Esophagus muscularis mucosa (tissue), 4 donors: Measurements from ENCODE around the gene GLB1L. TPM values are rescaled to one million over a fixed set of nuclear protein-coding genes. Genes with fewer than 3 reads are reported as not detected.
"Not testable (repeated sequence)": the region's sequence is repeated elsewhere in the genome, so short reads cannot be mapped to it uniquely, and the experiment has no call there.

ENCODE experiments used
- DNase-seq: peaks from one replicate; pipeline ENCODE4 v3.0.0-alpha.2; 2017; ENCODE audit errors: extremely low spot score
- H3K27ac ChIP-seq, 4 donors: fragments of 200-600 bp; sonication (generic); replicated peaks in 1 of 4; 1 replicate in 3 of 4; 2 replicates in 1 of 4; pipeline ENCODE4 v1.5.1; 2016 to 2019; ENCODE audit warnings: mild to moderate bottlenecking in 1 of 4
- H3K27me3 ChIP-seq, 4 donors: fragments of 200-600 bp; sonication (generic); one replicate each; pipeline versions ENCODE4 v1.5.1 to v1.6.0; 2016 to 2019
- H3K36me3 ChIP-seq, 4 donors: fragments of 200-600 bp; sonication (generic); one replicate each; pipeline ENCODE4 v1.5.1; 2016 to 2019
- H3K4me1 ChIP-seq, 4 donors: fragments of 200-600 bp; sonication (generic); one replicate each; pipeline ENCODE4 v1.5.1; 2016 to 2019
- H3K4me3 ChIP-seq, 4 donors: fragments of 200-600 bp; sonication (generic); 1 replicate in 2 of 4; 2 replicates in 2 of 4; pipeline ENCODE4 v1.5.1; 2016 to 2019; ENCODE audit warnings: mild to moderate bottlenecking in 4 of 4, moderate library complexity in 1 of 4
- H3K9me3 ChIP-seq, 4 donors: fragments of 200-600 bp; sonication (generic); 1 replicate in 3 of 4; 2 replicates in 1 of 4; pipeline ENCODE4 v1.5.1; 2016 to 2019
- EP300 ChIP-seq: sonication (generic); formaldehyde crosslinking; IDR thresholded peaks from one replicate; pipeline ENCODE4 v1.6.1; 2017; ENCODE audit warnings: antibody characterized with exemption
- POLR2A ChIP-seq: fragments of 450-650 bp; IDR thresholded peaks from one replicate; pipeline ENCODE4 v1.6.1; 2017; ENCODE audit warnings: antibody characterized with exemption, moderate library complexity, mild to moderate bottlenecking, low read depth
- POLR2AphosphoS5 ChIP-seq, 2 donors: sonication (generic); formaldehyde crosslinking; IDR thresholded peaks; one replicate each; pipeline ENCODE4 v1.6.1; 2017; ENCODE audit warnings: antibody characterized with exemption in 2 of 2
- WGBS: methylation state at CpG from one replicate; pipeline ENCODE4 v1.1.5; 2018; 5-methylcytosine and 5-hydroxymethylcytosine counted together
- intact Hi-C: fragments of 100-400 bp; cut with DNase I; formaldehyde crosslinking; loops from one replicate; pipeline ENCODE4 v1.15.1; 2023
- total RNA-seq, 4 donors: library from RNA; depleted of rRNA; stranded (reverse); fragments of >200 nt; gene quantifications; one replicate each; pipeline versions ENCODE4 v1.1.0 to v1.2.1, GENCODE V29; 2016
- TF ChIP-seq, protein P1 (sequence below), 3 experiments: fragments of 200-600 bp in 2 of 3; fragments of 450-650 bp in 1 of 3; sonication (generic) in 2 of 3; IDR thresholded peaks; one replicate each; pipeline ENCODE4 v1.5.1; 2017 to 2019; ENCODE audit warnings: antibody characterized with exemption in 3 of 3, mild to moderate bottlenecking in 2 of 3, moderate library complexity in 1 of 3

The GLB1L gene
- total RNA-seq, 4 donors from 2014 or later, result 3.3 to 6.4 (median 5.6) TPM

DNA sequence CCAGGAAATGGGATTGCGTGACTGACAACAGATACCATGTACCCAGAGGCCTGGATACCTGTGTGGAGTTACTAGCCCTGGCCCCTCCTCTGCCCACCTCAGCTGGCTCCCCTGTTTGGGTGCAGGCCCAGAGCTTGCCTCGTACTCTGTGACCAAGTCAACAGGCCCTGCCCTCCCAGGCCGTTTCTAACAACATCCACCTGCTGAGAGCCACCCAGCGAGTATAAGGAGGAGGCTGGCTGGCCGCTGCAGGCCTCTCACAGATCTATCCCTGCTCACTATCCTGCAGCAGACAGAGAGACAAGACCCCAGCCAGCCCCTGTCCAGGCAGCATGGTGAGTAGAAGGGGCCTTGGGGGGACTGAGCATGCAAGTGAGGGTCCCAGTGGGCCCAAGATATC is 21.0 kb upstream of the GLB1L start:
- Histone ChIP-seq H3K9me3 (no peaks in the 10 kb centered on the region), H3K4me1 (no peaks in the 10 kb centered on the region), H3K27me3 (peaks cover 0 to 11% (median 0%) of the 10 kb centered on the region in 4 donors), H3K4me3 (no peak overlapping the region), H3K27ac (no peak overlapping the region), H3K36me3 (no peaks in the 10 kb centered on the region)
- intact Hi-C loops, result no loop called here
- no peak for TF ChIP-seq POLR2A
- TF ChIP-seq, protein P1, sequence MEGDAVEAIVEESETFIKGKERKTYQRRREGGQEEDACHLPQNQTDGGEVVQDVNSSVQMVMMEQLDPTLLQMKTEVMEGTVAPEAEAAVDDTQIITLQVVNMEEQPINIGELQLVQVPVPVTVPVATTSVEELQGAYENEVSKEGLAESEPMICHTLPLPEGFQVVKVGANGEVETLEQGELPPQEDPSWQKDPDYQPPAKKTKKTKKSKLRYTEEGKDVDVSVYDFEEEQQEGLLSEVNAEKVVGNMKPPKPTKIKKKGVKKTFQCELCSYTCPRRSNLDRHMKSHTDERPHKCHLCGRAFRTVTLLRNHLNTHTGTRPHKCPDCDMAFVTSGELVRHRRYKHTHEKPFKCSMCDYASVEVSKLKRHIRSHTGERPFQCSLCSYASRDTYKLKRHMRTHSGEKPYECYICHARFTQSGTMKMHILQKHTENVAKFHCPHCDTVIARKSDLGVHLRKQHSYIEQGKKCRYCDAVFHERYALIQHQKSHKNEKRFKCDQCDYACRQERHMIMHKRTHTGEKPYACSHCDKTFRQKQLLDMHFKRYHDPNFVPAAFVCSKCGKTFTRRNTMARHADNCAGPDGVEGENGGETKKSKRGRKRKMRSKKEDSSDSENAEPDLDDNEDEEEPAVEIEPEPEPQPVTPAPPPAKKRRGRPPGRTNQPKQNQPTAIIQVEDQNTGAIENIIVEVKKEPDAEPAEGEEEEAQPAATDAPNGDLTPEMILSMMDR (IDR thresholded peaks at IDR 0.05), result no peak
- no peak for TF ChIP-seq POLR2AphosphoS5 (IDR thresholded peaks at IDR 0.05)
- no peak for TF ChIP-seq EP300
- no peak for DNase-seq
- 83% methylated on average over 4 of the region's 5 CpGs for WGBS

DNA sequence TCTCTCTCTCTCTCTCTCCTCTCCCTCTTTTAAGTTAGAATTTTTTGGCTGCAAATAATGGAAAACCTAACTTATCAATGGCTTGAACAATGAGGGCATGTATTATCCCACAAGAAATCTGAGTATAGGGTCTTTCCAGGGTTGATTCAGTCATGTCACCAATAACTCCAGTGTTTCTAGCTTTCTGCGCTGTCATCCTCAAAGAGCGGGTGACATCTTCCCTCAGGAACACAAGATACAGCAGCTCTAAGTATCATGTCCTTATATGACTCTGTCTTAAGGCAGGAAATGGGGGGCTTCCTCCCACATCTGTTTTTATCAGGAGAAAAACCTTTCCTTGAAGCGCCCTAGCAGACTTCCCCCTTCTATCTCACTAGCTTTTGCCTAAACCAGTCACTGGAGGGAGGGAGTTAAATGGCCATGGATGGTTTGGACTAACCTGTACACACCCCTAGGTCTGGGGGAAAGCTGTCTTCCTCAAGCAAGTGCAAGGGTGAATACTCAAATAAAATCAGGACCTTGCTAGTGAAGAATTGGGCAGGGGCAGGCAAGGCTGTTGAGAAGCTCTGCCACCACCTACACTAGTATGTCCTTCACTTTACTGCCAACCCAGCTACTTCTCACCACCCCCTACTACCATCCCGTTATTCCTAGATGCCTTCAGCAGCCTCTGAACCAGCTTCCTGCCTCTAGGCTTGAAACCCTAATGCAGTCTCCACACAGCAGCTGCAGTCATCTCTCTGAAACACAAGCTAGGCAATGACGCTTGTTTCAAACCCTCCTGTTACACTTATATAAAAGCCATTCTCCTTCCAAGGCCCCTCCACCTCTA is 16.0 kb upstream of the GLB1L start:
- no peak for TF ChIP-seq EP300
- TF ChIP-seq POLR2AphosphoS5 (IDR thresholded peaks at IDR 0.05), result no peak
- TF ChIP-seq, protein P1 (IDR thresholded peaks at IDR 0.05), result no peak
- TF ChIP-seq POLR2A, result no peak
- Histone ChIP-seq H3K4me3 (no peak overlapping the region), H3K4me1 (no peaks in the 10 kb centered on the region), H3K27me3 (peaks cover 0 to 30% (median 0%) of the 10 kb centered on the region in 4 donors), H3K27ac (no peak overlapping the region), H3K36me3 (no peaks in the 10 kb centered on the region), H3K9me3 (no peaks in the 10 kb centered on the region)
- WGBS, result 60% methylated on average over 5 of the region's 5 CpGs
- intact Hi-C loops, result loop anchor here (5.0 kb wide), 1 partner anchor 41 kb away; no protein-coding TSS in a partner anchor
- no peak for DNase-seq

DNA sequence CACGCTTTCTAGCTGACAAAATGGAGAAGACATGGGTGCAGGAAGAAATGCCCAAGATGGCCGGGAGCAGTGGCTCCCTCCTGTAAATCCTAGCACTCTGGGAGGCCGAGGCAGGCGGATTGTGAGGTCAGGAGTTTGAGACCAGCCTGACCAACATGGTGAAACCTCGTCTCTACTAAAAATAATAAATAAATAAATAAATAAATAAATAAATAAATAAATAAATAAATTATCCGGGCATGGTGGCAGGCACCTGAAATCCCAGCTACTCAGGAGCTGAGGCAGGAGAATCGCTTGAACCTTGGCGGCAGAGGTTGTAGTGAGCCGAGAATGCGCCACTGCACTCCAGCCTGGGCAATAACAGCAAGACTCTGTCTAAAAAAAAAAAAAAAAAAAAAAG is 13.7 kb upstream of the GLB1L start:
- 89% methylated on average over 10 of the region's 10 CpGs for WGBS
- H3K9me3 ChIP-seq, DNase-seq, H3K36me3 ChIP-seq, H3K4me3 ChIP-seq, H3K27ac ChIP-seq, intact Hi-C loops: not testable (repeated sequence)
- Histone ChIP-seq H3K4me1 (peaks cover 5 to 13% (median 11%) of the 10 kb centered on the region in 4 donors), H3K27me3 (peaks cover 0 to 30% (median 0%) of the 10 kb centered on the region in 4 donors)

DNA sequence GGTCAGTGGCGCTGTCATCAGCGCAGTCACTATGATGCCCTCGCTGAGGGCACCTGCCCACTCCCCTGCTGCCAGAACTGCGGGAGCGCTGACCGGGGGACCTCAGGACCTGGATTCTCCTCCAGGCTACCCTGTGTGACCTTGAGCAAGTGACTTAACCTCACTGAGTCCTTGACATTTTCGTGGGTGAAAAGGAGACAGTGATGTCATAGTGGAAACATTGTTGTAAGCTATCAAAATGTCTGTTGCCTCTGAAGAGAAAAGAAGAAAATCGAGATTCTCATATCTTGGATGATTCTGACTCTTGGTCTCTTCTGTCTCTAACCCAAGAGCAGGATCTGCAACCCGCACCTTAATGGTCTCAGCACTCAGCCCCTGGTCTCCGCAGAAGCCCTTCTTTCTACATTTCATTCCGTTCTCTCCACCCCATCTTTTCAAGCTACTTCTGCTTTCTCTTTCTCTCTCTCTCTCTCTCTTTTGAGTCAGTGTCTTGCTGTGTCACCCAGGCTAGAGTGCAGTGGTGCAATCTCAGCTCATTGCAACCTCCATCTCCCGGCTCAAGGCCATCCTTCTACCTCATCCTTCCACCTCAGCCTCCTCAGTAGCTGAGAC is 9.5 kb upstream of the GLB1L start:
- H3K27me3 ChIP-seq, result peaks cover 0 to 10% (median 0%) of the 10 kb centered on the region in 4 donors
- no peak for DNase-seq
- H3K4me1 ChIP-seq, result peaks cover 35 to 55% (median 51%) of the 10 kb centered on the region in 4 donors
- intact Hi-C loops, result no loop called here
- no peaks in the 10 kb centered on the region for H3K9me3 ChIP-seq
- peaks cover 7 to 17% (median 16%) of the 10 kb centered on the region in 4 donors for H3K36me3 ChIP-seq
- TF ChIP-seq, protein P1 (IDR thresholded peaks at IDR 0.05), result no peak
- TF ChIP-seq POLR2A (no peak), POLR2AphosphoS5 (IDR thresholded peaks at IDR 0.05) (no peak), EP300 (no peak)
- WGBS, result 42% methylated on average over 6 of the region's 12 CpGs
- H3K4me3 ChIP-seq, result peak overlapping the region; percentile 65 to 81 (median 76)
- H3K27ac ChIP-seq, result peak overlapping the region; percentile 83 to 89 (median 85)

DNA sequence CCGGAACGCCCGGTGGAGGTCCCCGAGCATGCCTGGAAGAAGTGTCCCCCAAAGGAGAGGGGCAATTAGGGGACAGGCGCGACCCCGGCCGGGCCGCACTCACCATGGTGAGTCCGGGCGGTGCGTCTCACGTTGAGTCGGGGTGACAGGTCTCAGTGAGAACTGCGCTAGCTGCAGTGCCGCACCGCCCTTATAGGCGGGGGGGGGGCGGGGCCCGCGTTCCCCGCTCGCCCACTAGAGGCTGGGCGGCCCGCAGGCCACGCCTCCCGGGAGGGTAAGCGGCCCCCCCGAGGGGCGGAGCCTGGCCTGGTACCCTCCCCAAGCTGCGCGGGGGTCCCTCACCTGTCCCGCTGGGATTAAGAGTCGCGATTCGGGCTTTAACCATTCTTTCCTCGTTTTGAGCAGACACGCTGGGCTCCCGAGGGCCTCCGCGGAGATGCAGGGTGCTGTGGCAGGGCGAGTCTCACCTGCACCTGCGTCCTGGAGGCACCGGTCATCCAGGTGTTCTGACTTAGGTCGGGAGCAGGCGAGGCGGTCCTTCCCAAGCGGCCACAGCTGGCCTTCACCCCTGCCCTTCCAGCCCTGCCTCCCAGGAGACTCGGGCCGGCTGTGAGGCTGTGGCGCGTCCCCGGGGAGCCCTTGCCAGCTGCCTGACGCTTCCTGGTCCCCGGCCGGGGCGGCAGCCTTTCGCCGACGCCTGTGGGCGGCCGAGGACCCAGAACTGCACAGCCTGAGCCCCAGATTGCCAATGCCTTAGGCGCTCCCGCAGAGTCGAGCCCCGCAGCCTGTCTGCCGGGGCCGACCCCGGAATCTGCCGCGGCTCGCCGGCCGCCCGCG is 8.7 kb upstream of the GLB1L start, which contains the start of gene TUBA4A:
TUBA4A (minus strand) TSS at position 166 of the 837 bp plus-strand sequence; CDS start at position 106, 60 bp downstream.
- peak; percentile 93 for DNase-seq
- TF ChIP-seq POLR2A (peak; percentile 96), POLR2AphosphoS5 (IDR thresholded peaks at IDR 0.05) (peak; percentile 92 to 98), EP300 (no peak)
- TF ChIP-seq, protein P1 (IDR thresholded peaks at IDR 0.05), result peak; percentile 11 to 25 (median 20)
- peaks cover 0 to 10% (median 0%) of the 10 kb centered on the region in 4 donors for H3K27me3 ChIP-seq
- intact Hi-C loops, result no loop called here
- no peaks in the 10 kb centered on the region for H3K9me3 ChIP-seq
- peak within 1 kb of the TSS; percentile 83 to 89 (median 85) for H3K27ac ChIP-seq
- peaks cover 7 to 21% (median 17%) of the 10 kb centered on the region in 4 donors for H3K36me3 ChIP-seq
- 0% methylated on average over 2 of the region's 76 CpGs for WGBS
- H3K4me1 ChIP-seq, result peaks cover 43 to 62% (median 58%) of the 10 kb centered on the region in 4 donors
- H3K4me3 ChIP-seq, result peak within 1 kb of the TSS; percentile 65 to 81 (median 76)
